HepG2 (cell line): ENCODE data around the gene ICE2. TPM values are rescaled to one million over a fixed set of nuclear protein-coding genes. Genes with fewer than 3 reads are reported as not detected.
A peak's percentile ranks its signal among the peaks of the same experiment; 100 is the strongest.

ENCODE experiments used
- ARID4A ChIP-seq: sonication (generic); formaldehyde crosslinking; IDR thresholded peaks from 2 replicates; pipeline ENCODE4 v1.5.0; 2020; ENCODE audit warnings: mild to moderate bottlenecking, missing genetic modification reagents, borderline replicate concordance
- CEBPG ChIP-seq: IDR thresholded peaks from 2 replicates; pipeline ENCODE4 v1.6.1; 2016
- DR1 ChIP-seq: sonication (generic); formaldehyde crosslinking; IDR thresholded peaks from 2 replicates; pipeline ENCODE4 v1.8.0; 2021; ENCODE audit warnings: mild to moderate bottlenecking, missing genetic modification reagents, inconsistent platforms
- FOXO1 ChIP-seq: sonication (generic); formaldehyde crosslinking; IDR thresholded peaks from 2 replicates; pipeline ENCODE4 v1.4.0; 2020; ENCODE audit warnings: missing genetic modification reagents
- GABPA ChIP-seq, 2 experiments: IDR thresholded peaks; 2 replicates each; pipeline ENCODE4 v1.6.1; 2011 to 2016; ENCODE audit warnings: low read depth in 2 of 2, low read length in 1 of 2, missing biosample characterization in 1 of 2, missing genetic modification characterization in 1 of 2
- HOXA3 ChIP-seq: sonication (generic); formaldehyde crosslinking; IDR thresholded peaks from 2 replicates; pipeline ENCODE4 v1.5.0; 2020; ENCODE audit warnings: missing genetic modification reagents
- JUNB ChIP-seq: sonication (generic); formaldehyde crosslinking; IDR thresholded peaks from 2 replicates; pipeline ENCODE4 v1.8.0; 2022; ENCODE audit warnings: missing genetic modification reagents, mild to moderate bottlenecking, borderline replicate concordance
- PLSCR1 ChIP-seq: sonication (generic); formaldehyde crosslinking; IDR thresholded peaks from 2 replicates; pipeline ENCODE4 v1.5.0; 2020; ENCODE audit warnings: missing genetic modification reagents, mild to moderate bottlenecking, borderline replicate concordance
- RBFOX2 ChIP-seq: fragments of 200-400 bp; formaldehyde crosslinking; IDR thresholded peaks from 2 replicates; pipeline ENCODE4 v1.6.1; 2017; ENCODE audit warnings: low read depth, mild to moderate bottlenecking, low read length
- ZBTB3 ChIP-seq: sonication (generic); formaldehyde crosslinking; IDR thresholded peaks from 2 replicates; pipeline ENCODE4 v1.4.0; 2020; ENCODE audit warnings: low read depth, mild to moderate bottlenecking, moderate library complexity, missing genetic modification reagents, borderline replicate concordance
- ZNF138 ChIP-seq: sonication (generic); formaldehyde crosslinking; IDR thresholded peaks from 2 replicates; pipeline ENCODE4 v1.5.0; 2020; ENCODE audit warnings: mild to moderate bottlenecking, low read depth, missing genetic modification reagents
- ZNF326 ChIP-seq: sonication (generic); formaldehyde crosslinking; IDR thresholded peaks from 2 replicates; pipeline ENCODE4 v1.4.0; 2020; ENCODE audit warnings: missing genetic modification reagents, borderline replicate concordance
- ZNF646 ChIP-seq: sonication (generic); formaldehyde crosslinking; IDR thresholded peaks from 2 replicates; pipeline ENCODE4 v1.9.0; 2021; ENCODE audit warnings: mild to moderate bottlenecking, missing genetic modification reagents
- ZNF777 ChIP-seq: sonication (generic); formaldehyde crosslinking; IDR thresholded peaks from 2 replicates; pipeline ENCODE4 v1.4.0; 2020; ENCODE audit warnings: missing genetic modification reagents
- polyA plus RNA-seq, 8 experiments: library from polyadenylated mRNA; depleted of rRNA in 3 of 8; stranded (reverse) in 7 of 8; unstranded in 1 of 8; fragments of >200 nt; fragmentation: Illumina TruSeq in 4 of 8; extraction: Trizol in 4 of 8; gene quantifications; 2 replicates each; pipeline versions ENCODE4 v1.2.1 to v1.2.3, GENCODE V29; 2011 to 2016; ENCODE audit warnings: low read depth in 4 of 8, missing spikeins in 1 of 8, mixed read lengths in 1 of 8; ENCODE audit not compliant: insufficient read depth in 1 of 8
- total RNA-seq, 5 experiments: library from RNA; depleted of rRNA; stranded (reverse); fragments of >200 nt; fragmentation: Illumina TruSeq; extraction: Trizol; gene quantifications; 2 replicates each; pipeline ENCODE4 v1.2.3, GENCODE V29; 2016; ENCODE audit warnings: low read depth in 1 of 5
- TF ChIP-seq, protein P1 (sequence below): sonication (generic); formaldehyde crosslinking; IDR thresholded peaks from 2 replicates; pipeline ENCODE4 v1.4.0; 2020; ENCODE audit warnings: missing genetic modification reagents

ICE2 gene
- total and polyA plus RNA-seq, 2 of the 13 experiments (the other 11 are each of a cell fraction or from before 2014, with no cell fraction given), result 24.8 to 26.4 TPM

DNA sequence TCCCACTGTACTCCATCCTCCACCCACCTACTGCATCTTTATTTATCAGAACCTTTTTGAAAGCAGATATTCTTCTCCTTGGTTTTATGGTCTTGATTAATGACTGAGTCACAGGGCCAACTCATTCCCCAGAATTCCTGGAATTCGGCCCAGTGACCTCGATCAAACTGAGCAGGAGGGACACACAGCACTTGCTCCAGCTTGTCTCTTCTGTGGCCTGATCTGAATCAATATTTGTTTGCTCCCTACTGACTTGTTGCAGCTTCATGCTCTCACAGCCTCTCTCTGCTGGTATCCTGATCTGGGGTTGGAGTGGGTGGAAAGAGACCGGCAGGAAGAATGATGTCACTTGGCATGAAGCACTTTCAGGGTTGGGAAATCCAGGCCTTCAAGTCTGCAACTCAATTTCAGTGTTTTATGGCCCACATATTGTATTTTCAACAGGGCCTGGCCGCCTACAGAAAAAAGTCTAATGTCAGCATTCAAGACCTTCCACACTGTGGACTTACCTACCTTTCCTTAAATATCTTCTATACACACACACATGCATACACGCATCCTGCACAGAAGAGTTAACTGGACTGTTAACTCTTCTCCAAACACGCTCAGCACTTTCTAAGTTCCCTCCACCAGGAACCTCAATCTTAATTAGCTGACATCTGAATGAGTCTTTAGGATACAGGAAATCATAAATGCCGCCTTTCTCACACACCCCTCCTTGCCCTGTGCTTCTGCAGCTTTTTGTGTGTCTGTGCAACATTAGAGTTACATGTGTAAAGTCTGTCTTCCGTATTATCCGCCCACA, 85.8 kb downstream of the ICE2 start (continued):
- TF ChIP-seq, protein P1, sequence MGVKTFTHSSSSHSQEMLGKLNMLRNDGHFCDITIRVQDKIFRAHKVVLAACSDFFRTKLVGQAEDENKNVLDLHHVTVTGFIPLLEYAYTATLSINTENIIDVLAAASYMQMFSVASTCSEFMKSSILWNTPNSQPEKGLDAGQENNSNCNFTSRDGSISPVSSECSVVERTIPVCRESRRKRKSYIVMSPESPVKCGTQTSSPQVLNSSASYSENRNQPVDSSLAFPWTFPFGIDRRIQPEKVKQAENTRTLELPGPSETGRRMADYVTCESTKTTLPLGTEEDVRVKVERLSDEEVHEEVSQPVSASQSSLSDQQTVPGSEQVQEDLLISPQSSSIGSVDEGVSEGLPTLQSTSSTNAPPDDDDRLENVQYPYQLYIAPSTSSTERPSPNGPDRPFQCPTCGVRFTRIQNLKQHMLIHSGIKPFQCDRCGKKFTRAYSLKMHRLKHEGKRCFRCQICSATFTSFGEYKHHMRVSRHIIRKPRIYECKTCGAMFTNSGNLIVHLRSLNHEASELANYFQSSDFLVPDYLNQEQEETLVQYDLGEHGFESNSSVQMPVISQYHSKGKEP (CRISPR knock-in tag), result no peak
- TF ChIP-seq ZNF777 (CRISPR knock-in tag) (no peak), ZNF326 (CRISPR knock-in tag) (no peak), DR1 (CRISPR knock-in tag) (no peak), ZBTB3 (no peak), PLSCR1 (CRISPR knock-in tag) (no peak), HOXA3 (CRISPR knock-in tag) (peak; percentile 88), ZNF646 (CRISPR knock-in tag) (no peak), CEBPG (peak; percentile 92), RBFOX2 (0 out of 2 replicates have a peak, but pooled peaks have one; percentile 47), ZNF138 (no peak), FOXO1 (CRISPR knock-in tag) (peak; percentile 87), JUNB (CRISPR knock-in tag) (peak; percentile 90), ARID4A (CRISPR knock-in tag) (peak; percentile 76; the same call in 1 of the 2 replicates), GABPA (IDR thresholded peaks at IDR 0.05; ENCODE audit: low read depth, low read length) (no peak), GABPA (CRISPR knock-in tag; IDR thresholded peaks at IDR 0.05; ENCODE audit: low read depth) (peak; percentile 54)
